ENCODE data around the gene PSMB10.
"Not testable (repeated sequence)": the region's sequence is repeated elsewhere in the genome, so short reads cannot be mapped to it uniquely, and the experiment has no call there.

Gene PSMB10

GRCh38 chr16:67924140-67924906 lies 12.3 kb downstream of the PSMB10 start:
- DNase-seq (ENCODE audit: low read depth), result no peak

- no peak for DNase-seq (ENCODE audit: low read depth)
These were observed 13.1 kb downstream of the PSMB10 start for GRCh38 chr16:67923414-67924116.

GRCh38 chr16:67922740-67923139 lies 13.9 kb downstream of the PSMB10 start:
- DNase-seq (ENCODE audit: low read depth), result no peak

GRCh38 chr16:67922221-67922620 lies 14.4 kb downstream of the PSMB10 start:
- DNase-seq (ENCODE audit: low read depth), result no peak

- no peak for DNase-seq (ENCODE audit: low read depth)
These were observed 16.9 kb downstream of the PSMB10 start for GRCh38 chr16:67919622-67920221.

GRCh38 chr16:67917852-67918236 lies 18.8 kb downstream of the PSMB10 start:
- DNase-seq (ENCODE audit: low read depth), result no peak

- DNase-seq (ENCODE audit: low read depth), result no peak
These were observed 19.4 kb downstream of the PSMB10 start for GRCh38 chr16:67917140-67917851.

- no peak for DNase-seq (ENCODE audit: low read depth)
These were observed 20.6 kb downstream of the PSMB10 start for GRCh38 chr16:67915831-67916723.

- not testable (repeated sequence) for DNase-seq (ENCODE audit: low read depth)
These were observed 21.2 kb downstream of the PSMB10 start for GRCh38 chr16:67915496-67915769.

- DNase-seq (ENCODE audit: low read depth), result no peak
These were observed 21.7 kb downstream of the PSMB10 start for GRCh38 chr16:67914758-67915495.

- no peak for DNase-seq (ENCODE audit: low read depth)
These were observed 26.5 kb downstream of the PSMB10 start for GRCh38 chr16:67910158-67910557.

GRCh38 chr16:67909056-67909742 lies 27.5 kb downstream of the PSMB10 start:
- no peak for DNase-seq (ENCODE audit: low read depth)

- no peak for DNase-seq (ENCODE audit: low read depth)
These were observed 29.1 kb downstream of the PSMB10 start for GRCh38 chr16:67907397-67908180.

GRCh38 chr16:67902831-67903230 lies 33.8 kb downstream of the PSMB10 start:
- DNase-seq (ENCODE audit: low read depth), result no peak

- no peak for DNase-seq (ENCODE audit: low read depth)
These were observed 34.9 kb downstream of the PSMB10 start for GRCh38 chr16:67901734-67902133.

- no peak for DNase-seq (ENCODE audit: low read depth)
These were observed 39.4 kb downstream of the PSMB10 start for GRCh38 chr16:67897231-67897630.

- no peak for DNase-seq (ENCODE audit: low read depth)
These were observed 42.8 kb downstream of the PSMB10 start for GRCh38 chr16:67893743-67894399.

GRCh38 chr16:67892899-67893742 lies 43.5 kb downstream of the PSMB10 start, which contains the start of gene PSKH1:
Gene PSKH1 (plus strand): TSS chr16:67893254. CDS start chr16:67908750, 15,496 bp downstream.
- peak; percentile 89 for DNase-seq (ENCODE audit: low read depth)
